Suppressor macrophage (primary cell): ENCODE results near the gene CRACDL.
"Not testable (repeated sequence)": the region's sequence is repeated elsewhere in the genome, so short reads cannot be mapped to it uniquely, and the experiment has no call there.

Experiments
- DNase-seq, 4 experiments: peaks; one replicate each; pipeline ENCODE4 v3.0.0-alpha.2; 2020 to 2022

Gene CRACDL

DNA sequence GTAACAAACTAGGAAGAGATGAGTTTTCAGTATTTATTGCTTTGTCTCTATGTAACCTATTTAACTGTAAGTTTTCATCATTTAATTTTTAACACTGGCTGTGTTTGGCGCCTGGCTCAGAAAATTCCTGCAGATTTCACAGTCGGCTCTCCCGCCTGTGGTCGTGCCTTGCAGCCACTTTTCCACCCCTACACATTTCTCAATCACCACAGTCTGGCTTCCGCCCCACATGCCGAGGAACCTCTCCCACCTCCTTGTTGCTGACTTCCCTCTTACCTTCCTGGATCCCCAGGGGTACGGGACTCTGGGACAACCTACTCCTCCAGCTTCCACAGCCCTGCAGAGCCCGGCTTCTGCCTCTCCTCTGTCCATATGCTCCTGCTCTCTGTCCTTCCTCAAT, 163.5 kb downstream of the CRACDL start:
- peak in 3 of 4 experiments; percentile 39 to 58 (median 52) for DNase-seq

- peak; percentile 54 to 78 (median 62) for DNase-seq
These were observed 164.1 kb downstream of the CRACDL start for GRCh38 chr2:98771721-98772524.

- DNase-seq = no peak
These were observed 164.8 kb downstream of the CRACDL start for GRCh38 chr2:98771264-98771663.

GRCh38 chr2:98769784-98770183, 166.2 kb downstream of the CRACDL start:
- no peak for DNase-seq

DNA sequence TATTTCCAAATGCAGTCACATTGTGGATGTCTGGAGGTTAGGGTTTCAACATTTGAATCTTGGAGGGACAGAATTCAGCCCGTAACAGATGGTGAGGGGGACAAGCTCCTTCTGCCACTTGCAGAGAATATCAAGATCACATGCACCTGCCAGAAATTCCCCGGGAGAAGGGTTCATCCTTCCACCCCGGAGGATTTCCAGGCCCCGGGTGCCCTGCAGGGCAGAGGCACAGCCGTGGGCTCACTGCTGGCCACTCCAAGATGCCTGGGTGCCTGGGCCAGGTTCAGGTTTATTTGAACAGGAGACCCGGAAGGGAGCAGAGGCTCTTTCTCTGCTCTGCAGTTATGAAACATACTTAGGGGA, 166.9 kb downstream of the CRACDL start:
- no peak for DNase-seq

DNA sequence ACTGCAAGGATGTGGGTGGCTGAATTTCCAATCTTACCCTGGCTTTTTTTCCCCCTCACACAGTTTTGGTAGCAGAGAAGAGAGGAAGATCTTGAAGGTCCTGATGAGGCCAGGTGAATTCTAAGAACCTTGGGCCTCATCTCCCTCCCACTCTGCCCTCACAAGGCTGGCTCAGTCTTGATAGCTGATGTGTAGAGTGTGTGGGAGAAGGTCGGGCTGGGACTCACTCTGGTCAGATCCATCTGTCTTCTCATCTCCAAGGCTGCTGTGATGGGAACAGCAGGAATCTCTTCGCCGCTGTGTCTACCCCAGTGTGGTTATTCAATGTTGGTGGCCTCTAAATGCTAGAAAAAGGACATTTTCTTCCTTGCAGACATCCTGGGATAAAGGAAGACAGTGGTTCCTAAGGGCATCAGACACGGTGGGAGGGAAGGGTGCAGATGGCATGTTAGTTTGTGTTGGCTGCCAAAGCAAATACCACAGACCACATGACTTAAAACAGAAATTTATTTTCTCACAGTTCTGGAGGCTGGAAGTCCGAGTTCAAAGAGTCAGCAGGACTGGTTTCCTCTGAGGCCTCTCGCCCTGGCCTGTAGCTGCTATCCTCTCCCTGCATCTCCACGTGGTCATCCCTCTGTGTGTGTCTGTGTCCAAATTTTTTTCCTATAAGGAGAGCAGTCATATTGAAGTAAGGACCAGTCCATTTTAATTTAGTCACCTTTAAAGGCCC, 167.5 kb downstream of the CRACDL start:
- peak; percentile 55 to 81 (median 64) for DNase-seq

GRCh38 chr2:98764499-98764898, 171.5 kb downstream of the CRACDL start:
- peak; percentile 30 to 88 (median 66) for DNase-seq

GRCh38 chr2:98763209-98763951, 172.6 kb downstream of the CRACDL start:
- no peak for DNase-seq

DNA sequence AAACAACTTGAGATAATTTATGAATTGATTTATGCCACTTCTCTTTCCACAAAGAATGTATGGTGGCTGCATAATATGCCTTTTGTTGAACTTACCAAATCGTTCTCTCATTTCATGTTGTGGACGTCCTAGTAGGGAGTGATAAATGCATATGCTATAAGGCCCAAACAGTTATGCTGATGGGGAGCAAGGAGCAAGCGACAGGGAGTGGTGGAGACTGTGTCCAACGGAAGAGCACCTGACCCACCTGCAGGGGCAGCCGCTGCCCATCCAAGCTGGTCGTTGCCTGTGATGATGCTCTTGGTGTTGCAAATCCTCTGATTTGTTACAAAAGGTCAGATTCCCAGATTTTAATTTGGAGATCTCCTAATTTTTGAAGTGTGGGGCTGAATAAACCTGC, 174.1 kb downstream of the CRACDL start:
- DNase-seq = no peak

DNA sequence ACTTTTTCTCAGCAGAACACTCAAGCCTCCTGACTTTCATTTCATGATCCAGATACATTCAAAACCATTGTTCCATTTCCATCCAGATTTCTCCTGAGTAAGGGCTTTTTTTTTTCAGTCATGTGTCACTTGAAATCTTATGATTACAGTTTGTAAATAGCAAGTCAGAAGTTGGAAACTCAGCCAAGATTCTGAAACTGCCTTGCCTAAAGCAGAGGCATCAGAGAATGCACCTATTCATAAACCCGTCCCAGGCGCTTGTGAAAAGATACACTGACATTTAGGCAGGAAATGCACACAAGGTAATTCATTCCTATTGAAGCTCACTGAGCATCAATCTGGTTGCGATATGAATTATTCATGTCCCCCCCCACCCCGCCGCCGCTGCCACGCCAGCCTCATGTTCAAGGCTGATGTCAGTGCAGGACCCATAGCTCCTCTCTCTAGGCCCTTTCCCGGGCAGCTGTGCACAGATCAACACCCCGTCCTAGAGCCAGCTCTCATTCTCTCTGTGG, 174.7 kb downstream of the CRACDL start:
- peak; percentile 30 to 80 (median 55) for DNase-seq

- peak; percentile 64 to 87 (median 81) for DNase-seq
These were observed 176.0 kb downstream of the CRACDL start for GRCh38 chr2:98759827-98760625.

DNA sequence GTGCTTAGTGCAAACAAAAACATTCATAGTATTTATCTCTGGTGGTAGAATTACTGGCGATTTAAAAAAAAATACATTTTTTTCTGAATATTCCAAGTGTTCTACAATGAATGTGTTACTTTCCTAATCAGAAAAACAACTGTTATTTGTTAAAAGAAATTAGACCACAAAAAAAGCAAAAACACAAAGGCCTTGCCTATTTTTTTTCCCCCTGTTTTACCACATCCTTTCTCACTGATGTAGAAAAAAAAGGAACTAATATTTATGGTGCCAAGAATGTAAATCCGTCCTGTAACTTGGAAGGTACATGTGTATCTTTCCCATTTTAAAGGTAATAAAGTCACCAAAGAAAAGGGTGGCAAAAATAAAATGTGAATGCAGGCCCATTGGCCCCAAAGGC, 176.7 kb downstream of the CRACDL start:
- DNase-seq = peak in 2 of 4 experiments; percentile 23 to 54

DNA sequence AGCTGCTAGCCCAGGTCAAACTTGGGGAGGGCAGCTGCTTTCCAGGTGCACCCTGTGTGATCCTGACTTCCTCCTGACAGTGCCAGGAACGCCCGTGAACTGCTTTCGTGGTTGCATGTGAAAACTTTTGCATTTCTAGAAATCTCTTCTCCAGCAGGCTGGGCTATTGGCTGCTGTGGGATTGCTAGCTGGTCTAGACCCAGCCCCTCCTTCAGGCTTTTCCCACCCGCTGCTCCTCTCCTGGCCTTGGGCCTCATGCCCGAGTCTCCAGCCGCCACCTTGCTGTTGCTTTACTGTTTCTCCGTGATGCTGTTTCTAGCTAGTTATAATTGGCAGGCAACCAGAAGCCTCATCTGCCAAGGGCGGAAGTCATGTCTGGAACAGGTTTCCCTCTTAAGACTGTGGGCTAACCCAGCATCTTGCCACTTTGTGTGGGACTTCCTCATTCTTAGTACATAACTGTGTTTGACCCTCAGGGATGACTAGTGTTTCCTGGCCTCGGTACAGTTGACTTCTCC, 178.1 kb downstream of the CRACDL start:
- peak; percentile 85 to 96 (median 92) for DNase-seq

DNA sequence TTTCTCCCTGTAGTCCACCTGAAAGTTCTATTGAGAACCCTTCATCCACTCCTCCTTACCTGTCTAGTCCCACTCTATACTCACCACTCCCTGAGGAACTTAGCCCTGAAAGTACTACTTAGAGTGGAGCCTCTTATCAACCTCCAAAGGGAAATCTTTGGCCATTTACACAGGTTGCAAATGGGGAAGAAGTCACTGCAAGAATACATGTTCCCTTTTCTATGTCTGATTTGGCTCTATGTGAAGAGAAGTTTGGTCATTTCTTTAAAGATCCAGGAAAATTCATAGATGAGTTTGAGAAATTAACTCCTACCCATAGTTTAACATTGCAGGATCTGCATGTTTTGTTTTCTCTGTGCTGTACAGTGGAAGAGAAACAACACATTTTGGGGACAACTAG, 182.2 kb downstream of the CRACDL start:
- DNase-seq = peak in 3 of 4 experiments; percentile 31 to 60 (median 58)

GRCh38 chr2:98752711-98753110, 183.3 kb downstream of the CRACDL start:
- not testable (repeated sequence) for DNase-seq

- no peak for DNase-seq
These were observed 184.3 kb downstream of the CRACDL start for GRCh38 chr2:98751748-98752147.

DNA sequence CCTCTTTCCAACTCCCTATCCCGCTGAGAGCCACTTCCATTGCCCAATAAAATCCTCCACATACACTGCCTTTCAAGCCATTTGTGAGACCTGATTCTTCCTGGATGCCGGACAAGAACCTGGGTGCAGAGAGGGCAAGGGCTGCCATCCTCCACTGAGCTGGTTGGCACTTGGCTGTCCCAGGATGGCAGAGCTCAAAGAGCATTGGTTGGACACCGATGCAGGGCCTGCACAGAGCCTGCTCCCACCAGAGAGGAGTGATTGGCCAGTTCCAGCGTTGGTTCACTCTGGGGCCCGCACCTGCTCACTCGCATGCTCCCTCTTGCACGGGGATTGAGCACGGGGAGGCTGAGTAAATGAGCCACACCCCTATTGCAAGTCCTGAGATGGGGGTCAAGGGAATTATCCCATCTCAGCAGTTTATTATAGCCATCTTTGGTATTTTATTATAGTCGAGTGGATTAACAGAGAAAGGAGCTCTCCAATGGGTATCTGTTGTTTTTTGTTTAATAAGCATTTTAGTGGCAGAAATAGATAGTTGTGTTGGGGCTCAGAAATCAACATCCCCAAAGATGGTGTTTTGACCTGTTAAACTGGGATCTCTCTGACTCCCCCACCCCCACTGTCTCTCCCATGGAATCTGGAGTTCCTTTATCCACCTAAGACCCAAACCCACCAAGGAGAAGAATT, 185.3 kb downstream of the CRACDL start:
- no peak for DNase-seq

GRCh38 chr2:98749066-98749450, 187.0 kb downstream of the CRACDL start:
- peak; percentile 92 to 98 (median 94) for DNase-seq

GRCh38 chr2:98748292-98749065, 187.5 kb downstream of the CRACDL start:
- peak in 2 of 4 experiments; percentile 52 to 65 for DNase-seq

DNA sequence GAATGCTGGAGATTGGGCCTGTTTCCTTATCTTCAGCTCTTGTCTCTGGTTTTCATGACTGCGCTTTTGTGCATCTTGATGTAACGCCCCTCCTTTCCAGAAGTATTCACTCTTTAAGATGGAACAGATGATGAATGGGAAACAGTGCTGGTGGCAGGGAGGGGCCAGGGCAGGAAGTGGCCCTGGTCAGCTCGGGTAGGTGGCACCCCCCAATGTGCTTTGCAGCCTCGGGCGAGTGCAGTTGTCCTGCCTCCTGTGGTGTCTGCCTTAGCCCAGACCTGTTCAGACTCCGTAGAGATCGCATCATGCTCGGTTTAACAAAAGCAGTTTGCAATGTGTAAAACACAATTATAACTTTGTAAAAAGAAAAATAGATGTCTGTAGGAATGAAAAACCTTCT, 188.1 kb downstream of the CRACDL start:
- no peak for DNase-seq
